Regular cardiac myocyte (primary cell): ENCODE measurements around the gene GCLM. TPM values are rescaled to one million over a fixed set of nuclear protein-coding genes. Genes with fewer than 3 reads are reported as not detected.

Experiments
- total RNA-seq: library from RNA; depleted of rRNA; stranded (reverse); fragments of >200 nt; gene quantifications from 2 replicates; pipeline ENCODE4 v1.2.3, GENCODE V29; 2014

GCLM gene, protein sequence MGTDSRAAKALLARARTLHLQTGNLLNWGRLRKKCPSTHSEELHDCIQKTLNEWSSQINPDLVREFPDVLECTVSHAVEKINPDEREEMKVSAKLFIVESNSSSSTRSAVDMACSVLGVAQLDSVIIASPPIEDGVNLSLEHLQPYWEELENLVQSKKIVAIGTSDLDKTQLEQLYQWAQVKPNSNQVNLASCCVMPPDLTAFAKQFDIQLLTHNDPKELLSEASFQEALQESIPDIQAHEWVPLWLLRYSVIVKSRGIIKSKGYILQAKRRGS
- total RNA-seq, result 18.3 and 25.3 TPM in 2 replicates

DNA sequence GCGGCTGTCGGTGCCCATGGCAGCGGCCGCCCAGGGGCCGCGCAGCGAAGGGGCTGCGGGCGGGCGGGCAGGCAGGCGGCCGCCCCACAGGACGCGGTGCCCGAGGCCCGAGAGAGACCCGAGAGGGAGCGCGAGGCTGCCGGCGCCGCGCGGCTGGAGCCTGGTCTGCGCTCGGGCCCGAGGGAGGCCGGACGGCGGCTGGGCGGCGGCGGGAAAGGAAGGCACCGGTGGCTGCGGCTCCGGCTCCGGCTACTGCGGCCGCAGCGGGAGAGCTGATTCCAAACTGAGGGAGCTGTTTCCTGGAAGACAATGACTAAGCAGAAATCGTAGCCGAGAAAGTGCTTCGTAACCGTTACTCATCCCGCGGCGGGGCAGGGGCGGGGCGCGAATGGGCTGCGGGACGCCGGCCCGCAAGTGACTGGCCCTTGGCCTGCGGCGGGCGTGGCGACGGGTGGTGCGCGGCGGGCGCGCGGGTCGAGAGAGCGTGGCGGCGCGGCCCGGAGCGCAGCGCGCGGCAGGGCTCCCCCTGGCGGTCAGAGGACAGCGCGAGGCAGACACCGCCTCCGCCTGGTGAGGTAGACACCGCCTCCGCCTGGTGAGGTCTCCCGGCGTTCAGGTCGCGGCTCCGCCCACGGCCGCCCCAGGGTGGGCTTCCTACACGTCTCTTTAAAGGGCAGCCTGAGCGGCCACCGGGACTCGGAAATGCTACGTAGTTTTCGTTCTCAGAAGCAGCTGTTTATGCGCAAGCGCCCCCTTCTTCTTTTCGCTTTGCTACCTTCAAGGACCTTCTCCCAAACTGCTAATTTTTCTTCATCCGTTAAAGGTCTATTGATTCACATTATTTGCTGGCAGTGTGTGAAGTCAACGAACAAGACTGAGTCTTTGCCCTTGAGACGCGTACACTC is at the start of gene GCLM:
Gene GCLM (minus strand): TSS at position 285 of the 905 bp plus-strand sequence. CDS start 267 bp downstream, at position 18.

DNA sequence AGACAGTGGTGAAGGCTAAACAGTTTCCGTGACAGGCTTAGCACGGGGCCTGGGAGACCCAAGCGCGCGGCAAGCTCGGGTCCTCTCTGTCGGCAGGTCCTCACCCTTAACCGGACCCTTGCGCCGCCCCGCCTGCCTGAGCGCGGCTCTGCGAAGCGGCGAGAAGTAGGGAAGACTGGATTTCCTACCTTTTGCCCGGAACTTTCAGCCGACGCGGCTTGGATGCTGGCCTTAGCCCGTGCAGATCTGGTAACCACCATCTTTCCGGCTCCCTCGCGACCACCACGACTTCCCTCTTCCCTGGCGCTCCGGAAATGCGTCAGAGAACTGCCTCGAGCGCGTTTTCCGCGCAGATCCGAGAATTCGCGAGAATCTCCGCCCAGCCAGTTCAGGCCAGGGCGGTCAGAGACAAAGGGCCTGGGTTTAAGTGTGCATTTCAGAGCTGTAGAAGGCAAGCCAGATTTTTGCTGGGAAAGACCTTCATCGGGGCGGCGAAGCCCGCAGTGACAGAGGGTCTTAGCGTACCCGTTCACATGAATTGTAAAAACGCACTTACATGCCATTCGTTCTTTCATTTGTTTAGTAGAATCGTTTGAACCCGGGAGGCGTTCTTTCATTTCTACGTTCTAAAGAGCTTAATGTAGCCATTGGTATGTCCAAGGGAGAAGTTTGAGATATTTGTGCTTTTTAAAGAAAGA is 30.2 kb downstream of the GCLM start, which contains the start of gene DNTTIP2:
Gene DNTTIP2 (minus strand): TSS at position 318 of the 698 bp plus-strand sequence. CDS start 58 bp downstream, at position 260.

Other genes with a start within 250 kb of the GCLM start
- gene BCAR3, start 227.6 kb downstream of the GCLM start, total RNA-seq, result 24.2 and 35.1 TPM in 2 replicates
- gene DNTTIP2, start 30.2 kb downstream of the GCLM start, total RNA-seq, result 32.7 and 38.3 TPM in 2 replicates
- 0.77 and 2.5 TPM in 2 replicates for gene ABCA4, start 211.7 kb upstream of the GCLM start, total RNA-seq